Adipose tissue (tissue), 3 donors: ENCODE measurements around the gene NHERF2. TPM values are rescaled to one million over a fixed set of nuclear protein-coding genes. Genes with fewer than 3 reads are reported as not detected.
"Not testable (repeated sequence)": the region's sequence is repeated elsewhere in the genome, so short reads cannot be mapped to it uniquely, and the experiment has no call there.

Experiments used
- H3K27ac ChIP-seq: one replicate; pipeline ENCODE4 v1.5.1; 2013; ENCODE audit warnings: low read depth, low read length
- WGBS, 3 donors: extraction: QIAGEN DNeasy Blood & Tissue Kit; methylation state at CpG; one replicate each; pipeline ENCODE4 v1.1.7; 2013; 5-methylcytosine and 5-hydroxymethylcytosine counted together
- polyA plus RNA-seq, 3 donors: library from polyadenylated mRNA; stranded (reverse); fragments of 200-250 nt; gene quantifications; one replicate each; pipeline ENCODE4 v1.2.3, GENCODE V29; 2013
- donor health status: healthy with polysubstance abuse.
- donor health status: Bipolar disorder and iron deficiency.
- donor health status: healthy.

NHERF2 gene
- polyA plus RNA-seq, 3 donors: 28.8 to 317 (median 232) TPM

GRCh38 chr16:2002406-2003230 lies 24.1 kb upstream of the NHERF2 start:
- no peak overlapping the region for H3K27ac ChIP-seq
- WGBS, 3 donors: 90 to 93% (median 91%) methylated on average over 44 to 47 of the region's 47 CpGs

DNA sequence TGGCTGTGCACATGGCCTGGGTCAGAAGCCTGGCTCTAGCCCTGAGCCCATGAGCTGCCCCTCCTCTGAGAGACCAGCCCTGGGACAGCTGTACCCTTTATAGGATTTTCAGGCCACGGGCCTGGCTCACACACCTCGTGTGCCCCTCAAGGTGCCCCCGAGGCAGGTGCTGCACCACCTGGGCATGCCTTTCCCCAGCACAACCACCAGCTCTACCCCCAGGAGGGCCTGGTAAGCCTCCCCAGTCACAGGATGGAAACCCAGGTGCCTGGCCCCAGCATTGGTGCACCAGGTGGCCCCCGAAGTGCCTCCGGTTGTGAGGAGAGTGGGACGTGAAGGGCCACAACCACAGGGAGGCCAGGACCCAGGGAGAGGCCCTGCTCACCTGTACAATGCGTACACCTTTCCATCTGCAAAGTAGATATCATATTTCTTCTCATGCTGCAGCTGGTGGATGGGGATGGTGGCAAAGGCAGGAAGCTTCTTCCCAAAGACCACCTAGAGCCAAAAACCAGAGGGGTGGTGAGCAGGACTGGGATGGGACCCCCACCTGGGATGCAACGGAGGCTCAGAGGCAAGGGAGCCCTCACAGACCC lies 23.4 kb upstream of the NHERF2 start:
- WGBS, 3 donors: 72 to 85% (median 79%) methylated on average over 8 of the region's 8 CpGs
- H3K27ac ChIP-seq: no peak overlapping the region

DNA sequence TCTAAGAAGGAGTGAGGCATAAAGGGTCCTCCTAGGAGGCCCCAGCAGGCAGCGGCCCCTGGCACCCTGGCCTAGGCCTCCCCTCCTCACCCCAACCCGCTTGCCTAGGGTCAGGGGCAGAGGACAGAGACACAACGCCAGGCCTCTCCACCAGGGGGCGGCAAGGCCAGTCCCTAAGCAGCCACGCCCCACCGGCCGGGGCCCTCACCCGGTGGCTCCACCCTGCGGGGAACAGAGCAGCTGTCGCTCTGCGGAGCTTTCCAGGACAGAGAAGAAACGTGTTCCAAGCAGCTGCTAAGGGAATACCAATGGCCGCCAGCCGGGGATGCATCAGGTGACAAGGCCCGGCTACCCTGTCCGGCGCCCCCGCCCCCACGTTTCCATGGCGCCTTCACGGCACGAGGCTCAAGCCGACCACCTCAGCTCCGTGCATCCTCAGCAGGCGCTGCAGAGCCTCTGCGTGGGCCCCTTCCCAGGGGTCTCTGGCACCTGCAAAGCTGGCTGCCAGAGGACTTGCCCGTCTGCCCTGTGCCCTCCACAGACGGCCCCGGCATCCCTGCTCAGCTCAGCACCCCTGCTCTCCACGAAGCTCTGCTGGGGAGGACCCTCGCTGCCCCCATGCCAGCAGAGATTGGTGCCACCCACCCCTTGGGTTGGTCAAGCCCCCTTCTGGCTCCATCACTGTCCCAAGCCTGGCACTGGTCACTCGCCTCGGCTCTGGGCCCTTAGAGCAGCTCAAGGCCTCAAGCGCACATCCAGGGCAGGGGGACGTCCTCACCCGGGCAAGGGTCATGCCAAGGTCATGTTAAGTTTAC lies 22.7 kb upstream of the NHERF2 start:
- WGBS, 3 donors: 18 to 35% (median 30%) methylated on average over 34 to 36 of the region's 36 CpGs

GRCh38 chr16:2004795-2005517 lies 21.7 kb upstream of the NHERF2 start:
- WGBS, 3 donors: 63 to 74% (median 65%) methylated on average over 32 to 34 of the region's 34 CpGs
- H3K27ac ChIP-seq: no peak overlapping the region

More for the DNA sequence above, 22.7 kb upstream of the NHERF2 start:
- H3K27ac ChIP-seq: no peak overlapping the region

GRCh38 chr16:2005646-2006045 lies 21.1 kb upstream of the NHERF2 start:
- 45 to 57% (median 46%) methylated on average over 21 of the region's 21 CpGs for WGBS, 3 donors
- H3K27ac ChIP-seq: no peak overlapping the region

DNA sequence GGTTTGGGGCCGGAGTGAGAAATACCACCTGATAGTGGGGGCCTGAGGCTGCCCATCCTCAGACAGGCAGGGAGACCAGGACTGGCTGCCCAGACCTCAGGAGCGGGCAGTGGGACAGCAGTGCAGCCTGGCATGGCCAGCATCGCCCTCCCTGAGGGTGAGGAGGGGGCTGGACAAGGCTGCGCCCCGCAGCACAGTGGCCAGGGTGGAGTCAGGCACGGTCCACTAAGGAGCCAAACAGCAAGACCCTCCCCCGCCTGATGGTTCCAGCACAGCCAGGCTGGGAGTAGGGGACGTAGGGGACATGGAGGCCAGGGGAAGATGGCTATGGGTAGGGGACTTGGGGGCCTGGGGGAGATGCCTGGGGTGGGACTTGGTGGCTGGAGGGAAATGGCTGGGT lies 20.4 kb upstream of the NHERF2 start:
- WGBS, 3 donors: 82 to 94% (median 91%) methylated on average over 8 of the region's 8 CpGs
- H3K27ac ChIP-seq: no peak overlapping the region

GRCh38 chr16:2007081-2007836 lies 19.4 kb upstream of the NHERF2 start:
- no peak overlapping the region for H3K27ac ChIP-seq
- 58 to 65% (median 60%) methylated on average over 16 of the region's 16 CpGs for WGBS, 3 donors

DNA sequence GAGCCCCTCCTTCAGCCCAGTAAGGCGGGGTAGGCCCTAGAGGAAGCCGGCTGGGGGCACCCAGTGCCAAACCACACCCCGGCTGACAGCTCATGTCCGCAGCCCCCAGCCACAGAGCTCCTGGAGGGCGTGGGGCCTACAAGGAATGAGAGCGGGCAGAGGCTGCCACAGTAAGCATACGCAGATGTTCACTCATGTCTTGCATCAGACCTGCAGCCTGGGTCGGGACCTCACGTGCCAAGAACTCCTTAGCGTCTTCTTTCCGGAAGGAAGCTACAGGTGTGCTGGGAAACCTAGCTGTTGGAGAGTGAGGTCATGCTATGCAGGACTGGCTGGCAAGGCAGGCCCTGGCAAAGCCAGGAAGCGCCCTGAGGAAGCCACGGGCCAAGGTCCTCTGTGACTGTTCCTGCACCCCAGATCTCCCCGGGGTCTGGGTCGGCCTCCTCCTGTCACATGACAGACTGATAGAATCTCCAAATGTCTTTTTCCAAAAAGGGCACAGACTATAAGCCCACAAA lies 18.6 kb upstream of the NHERF2 start:
- H3K27ac ChIP-seq: no peak overlapping the region
- 12 to 24% (median 19%) methylated on average over 15 of the region's 15 CpGs for WGBS, 3 donors

- H3K27ac ChIP-seq: peak overlapping the region; percentile 73
- WGBS, 3 donors: 2% methylated on average over 22 to 23 of the region's 23 CpGs
Observed at GRCh38 chr16:2008631-2009163, 18.0 kb upstream of the NHERF2 start.

GRCh38 chr16:2009164-2009711 lies 17.5 kb upstream of the NHERF2 start:
- 0% methylated on average over 28 to 55 of the region's 55 CpGs for WGBS, 3 donors
- peak overlapping the region; percentile 73 for H3K27ac ChIP-seq

DNA sequence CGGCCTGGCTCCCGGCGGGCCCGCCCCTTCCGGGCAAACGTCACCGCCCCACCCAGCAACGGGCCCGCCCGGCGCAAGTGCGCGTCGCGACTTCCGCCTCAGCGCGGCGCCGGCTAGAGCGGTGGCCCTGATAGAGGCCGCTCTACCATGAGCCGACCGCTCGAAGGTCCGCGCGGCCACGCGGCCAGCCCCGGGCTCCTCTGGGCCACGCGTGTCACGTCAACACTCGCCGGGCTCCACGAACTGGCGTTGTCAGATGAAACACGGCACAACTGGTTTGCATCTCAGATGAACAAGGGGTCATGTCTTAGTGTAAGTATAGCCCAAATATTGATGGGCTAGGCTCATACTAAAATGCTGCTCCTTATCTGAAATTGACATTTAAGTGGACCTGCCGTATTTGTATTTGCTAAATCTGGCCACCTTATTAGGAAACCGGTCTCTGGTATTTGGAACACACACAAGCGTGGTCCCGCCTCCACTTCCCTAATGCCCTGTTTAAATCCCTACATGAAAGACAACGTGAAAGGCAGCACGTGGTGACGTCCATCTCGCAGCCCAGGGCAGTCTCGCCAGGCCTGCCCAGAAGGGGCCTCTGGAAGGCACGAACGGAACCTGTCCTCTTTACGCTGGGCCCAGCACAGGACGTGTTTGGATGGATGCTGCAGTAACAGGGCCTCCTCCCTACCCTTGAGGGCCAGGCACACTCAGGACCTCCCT lies 16.8 kb upstream of the NHERF2 start, which contains the start of gene ZNF598:
ZNF598 (minus strand) TSS at position 31 of the 720 bp plus-strand sequence.
- WGBS, 3 donors: 1 to 2% (median 2%) methylated on average over 52 of the region's 52 CpGs
- H3K27ac ChIP-seq: peak within 1 kb of the TSS; percentile 82

GRCh38 chr16:2011726-2012125 lies 15.0 kb upstream of the NHERF2 start:
- H3K27ac ChIP-seq: not testable (repeated sequence)
- 89 to 94% (median 90%) methylated on average over 9 of the region's 9 CpGs for WGBS, 3 donors

DNA sequence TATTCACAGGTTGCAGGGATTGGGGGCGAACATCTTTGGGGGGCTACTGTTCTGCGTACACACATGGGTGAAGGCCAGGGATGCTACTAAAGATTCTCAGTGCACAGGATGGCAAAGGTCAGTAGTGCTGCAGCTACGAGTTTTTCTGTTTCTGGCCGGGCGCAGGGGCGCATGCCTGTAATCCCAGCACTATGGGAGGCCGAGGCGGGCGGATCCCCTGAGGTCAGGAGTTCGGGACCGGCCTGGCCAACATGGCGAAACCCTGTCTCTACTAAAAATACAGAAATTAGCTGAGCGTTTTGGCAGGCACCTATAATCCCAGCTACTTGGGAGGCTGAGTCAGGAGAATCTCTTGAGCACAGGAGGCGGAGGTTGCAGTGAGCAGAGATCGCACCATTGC lies 13.2 kb upstream of the NHERF2 start:
- H3K27ac ChIP-seq: no peak overlapping the region
- WGBS, 3 donors: 90 to 93% (median 92%) methylated on average over 15 of the region's 15 CpGs

- WGBS, 3 donors: 80 to 88% (median 82%) methylated on average over 24 of the region's 24 CpGs
- H3K27ac ChIP-seq: no peak overlapping the region
Observed at GRCh38 chr16:2015117-2015946, 11.4 kb upstream of the NHERF2 start.

GRCh38 chr16:2015947-2016208 lies 10.8 kb upstream of the NHERF2 start:
- 77 to 84% (median 83%) methylated on average over 7 of the region's 7 CpGs for WGBS, 3 donors
- no peak overlapping the region for H3K27ac ChIP-seq

- no peak overlapping the region for H3K27ac ChIP-seq
- 44 to 45% (median 45%) methylated on average over 13 of the region's 13 CpGs for WGBS, 3 donors
Observed at GRCh38 chr16:2016407-2016922, 10.2 kb upstream of the NHERF2 start.
